Kidney tubule cell (primary cell): ENCODE results near the gene NHLRC4.

ENCODE experiments used
- DNase-seq: peaks from one replicate; pipeline ENCODE4 v3.0.0-alpha.2; 2018; ENCODE audit warnings: low spot score

The NHLRC4 gene, protein sequence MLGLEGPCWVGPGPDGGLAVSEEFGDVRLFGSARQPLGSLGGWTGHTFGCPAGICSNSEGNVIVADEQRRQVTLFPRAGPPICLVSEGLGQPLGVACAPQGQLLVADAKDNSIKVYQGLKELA

DNA sequence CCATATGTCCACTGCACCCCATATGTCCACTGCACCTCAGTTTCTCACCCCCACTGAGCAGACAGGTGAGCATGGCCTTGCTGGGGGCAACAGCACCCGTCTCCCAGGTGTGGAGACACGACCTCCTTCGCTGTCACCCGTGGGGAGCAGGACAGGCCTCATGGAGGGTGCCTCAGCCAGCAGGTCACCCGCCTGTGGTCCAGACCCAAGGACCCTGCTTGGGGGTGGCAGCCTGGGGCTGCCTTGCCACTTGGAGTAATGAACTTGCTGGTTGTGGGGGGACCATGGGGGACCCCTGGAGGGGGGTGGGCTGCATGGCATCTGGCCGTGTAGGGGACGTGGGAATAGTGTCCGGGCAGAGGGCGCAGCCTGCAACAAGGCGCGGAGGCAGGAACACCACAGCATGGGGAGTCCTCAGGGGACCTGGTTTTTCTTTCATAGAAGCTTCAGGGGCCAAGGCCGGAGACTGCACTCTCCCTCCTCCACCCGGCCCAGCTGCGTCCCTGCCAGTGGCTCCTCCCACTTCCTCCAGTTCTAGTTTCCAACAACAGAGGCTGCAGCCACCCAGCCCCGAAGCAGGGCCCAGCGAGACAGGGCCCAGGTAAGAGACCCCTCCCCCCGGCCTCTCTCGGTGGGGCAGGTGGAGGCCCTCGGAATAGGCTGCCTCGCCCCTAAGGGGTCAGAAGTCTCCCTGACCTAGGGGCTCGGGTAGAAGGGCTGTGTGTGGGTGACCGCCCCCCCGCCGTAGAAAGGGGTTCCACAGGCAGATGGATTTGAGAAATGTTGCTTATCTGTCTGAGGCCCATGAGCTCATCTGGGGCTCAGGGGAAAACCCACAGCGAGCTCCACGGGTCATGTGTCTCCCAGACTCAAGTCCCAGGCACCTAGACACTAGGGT lies at the start of gene NHLRC4:
NHLRC4 (plus strand) TSS at position 531 of the 898 bp plus-strand sequence. CDS start 1,043 bp downstream, outside the sequence.
- DNase-seq = peak; percentile 42

DNA sequence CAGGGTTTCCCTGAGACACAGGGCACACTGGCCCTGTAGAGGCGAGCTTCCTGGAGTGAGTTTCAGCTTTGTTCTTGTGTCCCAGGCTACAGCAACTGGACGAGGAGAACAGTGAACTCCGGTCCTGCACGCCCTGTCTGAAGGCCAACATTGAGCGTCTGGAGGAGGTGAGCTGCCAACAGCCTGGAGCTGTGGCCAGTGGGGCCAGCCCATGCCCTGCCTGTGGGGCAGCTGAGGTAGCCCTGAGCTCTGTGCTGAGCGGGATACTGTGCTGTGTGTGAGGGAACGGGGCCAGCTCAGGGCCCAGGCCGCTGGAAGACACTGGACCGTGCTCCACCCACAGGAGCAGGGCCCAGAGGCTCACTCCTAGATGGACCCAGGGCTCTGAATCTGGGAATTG lies 47.9 kb upstream of the NHLRC4 start:
- no peak for DNase-seq

DNA sequence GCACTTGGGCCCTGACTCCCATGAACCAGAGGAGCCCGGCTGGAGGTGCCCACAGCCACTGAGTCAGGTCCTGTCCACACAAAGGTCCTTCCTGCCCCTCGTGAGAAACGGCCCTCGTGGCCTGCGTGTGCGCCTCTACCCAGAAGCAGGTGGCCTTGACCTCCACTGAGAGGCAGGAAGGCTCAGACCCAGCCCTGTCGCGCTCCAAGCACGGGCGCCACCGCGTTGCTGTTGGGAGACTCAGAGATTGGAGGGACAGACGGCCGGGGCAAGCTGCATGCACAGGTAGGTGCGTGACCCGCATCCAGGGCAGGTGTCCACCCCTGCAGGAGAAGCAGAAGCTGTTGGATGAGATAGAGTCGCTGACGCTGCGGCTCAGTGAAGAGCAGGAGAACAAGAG lies 47.4 kb upstream of the NHLRC4 start:
- DNase-seq = no peak

DNA sequence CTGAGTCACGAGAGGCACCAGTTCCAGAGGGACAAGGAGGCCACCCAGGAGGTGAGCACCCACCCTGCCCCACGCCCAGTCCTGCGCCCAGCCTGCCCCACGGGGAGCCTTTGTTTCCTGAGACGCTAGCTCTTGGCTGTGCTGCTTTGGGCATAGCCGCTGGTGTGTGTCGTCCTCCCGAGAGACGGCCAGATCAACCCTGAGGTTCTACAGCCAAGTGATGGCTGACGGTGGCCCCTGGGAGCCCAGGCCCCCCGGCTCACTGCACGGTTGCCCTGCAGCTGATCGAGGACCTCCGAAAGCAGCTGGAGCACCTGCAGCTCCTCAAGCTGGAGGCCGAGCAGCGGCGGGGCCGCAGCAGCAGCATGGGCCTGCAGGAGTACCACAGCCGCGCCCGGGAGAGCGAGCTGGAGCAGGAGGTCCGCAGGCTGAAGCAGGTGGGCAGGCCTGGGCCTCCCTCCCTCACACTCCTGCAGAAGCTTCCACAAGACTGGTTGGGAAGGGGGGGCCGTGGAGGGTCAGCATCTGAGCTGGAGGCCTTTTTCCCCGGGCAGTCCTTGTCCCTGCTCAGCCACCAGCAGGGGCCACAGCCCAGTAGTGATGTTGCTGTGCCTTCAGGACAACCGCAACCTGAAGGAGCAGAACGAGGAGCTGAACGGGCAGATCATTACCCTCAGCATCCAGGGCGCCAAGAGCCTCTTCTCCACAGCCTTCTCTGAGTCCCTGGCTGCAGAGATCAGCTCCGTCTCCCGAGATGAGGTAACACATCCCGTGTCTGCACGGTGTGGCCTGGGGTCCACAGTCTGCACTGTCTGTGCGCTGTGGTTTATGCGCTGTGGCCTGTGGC lies 46.7 kb upstream of the NHLRC4 start:
- DNase-seq = no peak

DNA sequence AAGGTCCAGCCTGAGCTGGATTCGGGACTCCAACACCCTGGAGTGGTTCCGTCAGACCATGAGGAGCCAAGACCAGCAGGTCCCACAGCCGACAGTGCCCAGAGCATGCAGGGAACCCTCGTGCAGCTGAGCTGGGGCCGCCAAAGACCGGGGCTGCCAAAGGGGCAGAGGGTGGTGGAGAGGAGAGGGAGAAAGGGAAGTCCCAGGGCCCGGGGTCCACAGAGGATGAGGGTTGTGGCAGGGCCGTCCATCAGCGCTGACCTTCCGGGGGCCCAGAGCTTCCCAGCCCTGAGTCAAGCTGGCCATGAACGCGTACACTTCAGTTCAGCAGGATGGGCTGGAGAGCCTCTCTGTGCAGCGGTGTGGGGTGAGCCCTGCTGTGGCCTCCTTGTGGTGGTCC lies 46.0 kb upstream of the NHLRC4 start:
- no peak for DNase-seq

DNA sequence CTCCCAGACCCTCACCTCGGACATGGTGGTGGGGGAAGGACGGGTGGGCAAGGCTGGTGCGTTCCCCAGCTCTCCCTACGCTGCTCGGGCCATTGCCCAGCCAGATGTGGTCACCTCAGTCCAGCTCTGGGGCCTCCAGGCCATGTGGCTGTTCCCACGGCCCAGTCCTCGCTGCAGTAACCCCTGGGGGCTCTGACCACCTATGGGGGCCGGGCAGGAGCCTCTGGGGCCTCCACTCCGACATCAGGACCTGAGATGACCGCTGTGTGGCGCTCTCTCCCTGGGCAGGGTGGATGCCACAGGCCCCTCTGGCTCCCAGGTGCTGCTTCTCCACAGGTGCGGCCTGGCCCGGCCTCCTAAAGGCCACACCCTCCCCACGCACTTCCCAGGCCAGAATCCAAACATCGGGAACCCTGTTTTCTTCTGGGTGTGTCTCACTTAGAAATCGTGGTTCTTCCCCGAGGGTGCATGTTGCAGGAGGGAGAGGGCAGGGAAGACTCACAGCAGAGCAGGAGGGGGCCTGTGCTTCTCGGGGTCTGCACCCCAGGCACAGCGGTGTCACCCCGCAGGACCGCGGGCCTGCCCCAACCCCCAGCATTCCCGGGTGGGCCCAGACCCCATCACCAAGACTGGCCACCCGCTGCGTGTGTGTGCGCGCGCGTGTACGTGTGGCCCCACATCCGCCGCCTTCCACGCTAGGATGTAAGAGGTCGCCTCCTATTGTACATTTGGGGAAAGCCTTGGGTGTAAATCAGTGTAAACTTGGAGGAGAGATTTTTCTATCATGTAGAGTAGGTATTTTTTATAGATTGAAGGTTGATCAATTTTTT lies 45.2 kb upstream of the NHLRC4 start:
- no peak for DNase-seq

DNA sequence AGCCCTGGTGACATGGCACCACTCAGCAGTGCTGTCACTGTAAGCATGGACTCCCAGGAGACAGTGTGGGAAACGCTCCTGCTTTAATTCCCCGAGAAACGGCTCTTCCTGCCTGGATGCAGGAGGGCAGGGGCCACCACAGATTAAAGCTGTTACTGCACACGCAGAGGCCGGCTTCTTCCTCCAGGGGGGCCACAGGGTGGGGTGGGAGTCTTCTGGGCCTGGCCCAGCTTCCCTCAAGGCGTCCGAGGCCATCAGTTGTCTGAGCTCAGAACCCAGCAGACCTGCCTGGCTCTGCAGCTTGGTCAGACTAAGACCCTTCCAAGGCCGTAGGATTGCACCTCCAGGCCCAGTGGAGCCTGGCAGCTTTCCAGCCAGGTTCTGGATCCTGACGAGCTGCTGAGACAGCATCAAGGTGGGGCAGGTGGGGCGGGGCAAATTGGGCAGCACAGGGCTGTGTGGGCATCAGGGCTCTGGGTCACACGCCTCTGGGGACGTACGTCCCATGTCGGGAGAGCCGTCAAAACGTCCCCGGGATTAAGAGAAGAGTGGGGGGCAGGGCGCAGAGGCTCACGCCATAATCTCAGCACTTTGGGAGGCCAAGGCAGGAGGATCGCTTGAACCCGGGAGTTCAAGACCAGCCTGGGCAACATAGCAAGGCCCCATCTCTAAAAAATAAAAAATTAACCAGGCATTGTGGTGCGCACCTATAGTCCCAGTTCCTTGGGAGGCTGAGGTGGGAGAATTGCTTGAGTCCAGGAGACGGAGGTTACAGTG lies 44.3 kb upstream of the NHLRC4 start:
- no peak for DNase-seq

DNA sequence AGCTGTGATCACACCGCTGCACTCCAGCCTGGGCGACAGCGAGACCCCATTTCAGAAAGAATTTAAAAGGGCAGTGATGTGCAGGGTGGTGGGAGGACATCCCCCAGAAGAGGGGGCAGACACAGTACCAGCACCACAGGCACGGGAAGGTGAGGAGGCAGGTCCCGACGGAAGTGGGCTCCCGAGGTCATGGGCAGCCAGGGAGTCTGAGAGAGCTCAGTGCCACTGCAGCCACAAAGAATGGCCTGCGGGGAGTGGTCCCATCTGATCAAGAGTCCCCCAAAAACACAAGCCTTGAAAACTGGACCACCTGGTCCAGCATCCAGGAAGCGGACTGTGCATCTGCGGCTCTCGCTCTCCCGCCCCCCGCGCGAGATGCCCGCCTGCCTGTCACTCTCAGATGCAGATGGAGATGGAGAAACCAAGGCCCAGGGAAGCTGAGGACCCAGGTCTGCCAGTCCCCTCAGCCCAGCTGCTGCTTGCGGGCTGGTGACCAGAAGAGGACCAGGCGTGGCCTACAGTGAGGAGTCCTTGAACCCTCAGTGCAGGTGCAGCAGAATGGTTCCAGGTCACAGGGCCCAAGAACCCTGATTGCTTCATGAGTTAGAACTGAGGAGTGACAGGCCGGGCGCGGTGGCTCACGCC lies 43.6 kb upstream of the NHLRC4 start:
- DNase-seq = no peak

DNA sequence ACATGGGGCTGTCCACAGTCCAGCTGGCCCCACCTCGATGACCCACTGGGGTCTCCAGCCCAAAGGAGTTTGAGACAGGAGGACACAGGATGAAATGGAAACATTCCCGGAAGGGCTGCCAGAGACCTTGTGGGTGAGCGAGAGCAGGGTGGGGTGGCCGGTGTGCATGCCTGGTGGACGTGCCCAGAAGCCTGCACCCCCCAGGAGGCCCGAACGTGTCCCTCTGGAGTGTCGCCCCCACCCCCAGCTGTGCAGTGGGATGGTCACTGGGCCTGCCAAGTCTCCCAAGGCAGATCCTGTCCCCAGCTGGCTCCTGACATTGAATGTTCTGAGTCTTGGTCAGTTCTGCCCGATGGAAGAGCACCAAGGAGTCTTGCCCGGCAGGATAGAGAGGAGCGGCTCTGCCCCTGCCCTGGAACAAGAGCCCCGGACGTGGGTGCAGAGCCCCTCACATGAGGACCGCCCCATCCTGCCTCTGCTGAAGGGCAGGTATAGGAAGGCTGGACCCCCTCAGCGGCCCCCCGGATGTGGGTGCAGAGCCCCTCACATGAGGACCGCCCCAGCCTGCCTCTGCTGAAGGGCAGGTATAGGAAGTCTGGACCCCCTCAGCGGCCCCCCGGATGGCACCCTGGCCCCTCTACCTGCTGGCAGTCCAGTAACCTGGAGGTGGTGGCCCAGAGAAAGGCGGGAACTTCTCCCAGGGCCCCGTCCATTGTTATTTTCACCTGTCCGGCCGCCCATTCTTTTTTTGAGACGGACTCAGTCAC lies 42.3 kb upstream of the NHLRC4 start:
- DNase-seq = no peak

DNA sequence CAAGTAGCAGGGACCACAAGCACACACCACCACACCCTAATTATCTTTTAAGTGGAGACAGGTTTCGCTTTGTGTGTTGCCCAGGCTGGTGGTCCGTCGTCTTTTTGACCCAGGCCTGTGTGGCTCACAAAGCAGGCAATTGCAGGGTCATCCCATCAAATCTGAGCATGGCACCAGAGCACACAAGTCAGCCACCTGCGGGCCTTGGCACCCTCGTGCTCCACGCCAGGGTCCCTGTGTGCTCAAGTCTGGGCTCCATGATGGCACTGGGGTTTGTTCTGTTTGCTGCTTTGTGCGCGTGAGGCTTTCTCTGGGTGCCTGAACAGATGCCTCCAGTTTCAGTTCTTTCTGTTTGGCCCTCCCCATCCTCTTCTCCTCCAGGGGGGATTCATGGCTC lies 41.7 kb upstream of the NHLRC4 start:
- DNase-seq = no peak

DNA sequence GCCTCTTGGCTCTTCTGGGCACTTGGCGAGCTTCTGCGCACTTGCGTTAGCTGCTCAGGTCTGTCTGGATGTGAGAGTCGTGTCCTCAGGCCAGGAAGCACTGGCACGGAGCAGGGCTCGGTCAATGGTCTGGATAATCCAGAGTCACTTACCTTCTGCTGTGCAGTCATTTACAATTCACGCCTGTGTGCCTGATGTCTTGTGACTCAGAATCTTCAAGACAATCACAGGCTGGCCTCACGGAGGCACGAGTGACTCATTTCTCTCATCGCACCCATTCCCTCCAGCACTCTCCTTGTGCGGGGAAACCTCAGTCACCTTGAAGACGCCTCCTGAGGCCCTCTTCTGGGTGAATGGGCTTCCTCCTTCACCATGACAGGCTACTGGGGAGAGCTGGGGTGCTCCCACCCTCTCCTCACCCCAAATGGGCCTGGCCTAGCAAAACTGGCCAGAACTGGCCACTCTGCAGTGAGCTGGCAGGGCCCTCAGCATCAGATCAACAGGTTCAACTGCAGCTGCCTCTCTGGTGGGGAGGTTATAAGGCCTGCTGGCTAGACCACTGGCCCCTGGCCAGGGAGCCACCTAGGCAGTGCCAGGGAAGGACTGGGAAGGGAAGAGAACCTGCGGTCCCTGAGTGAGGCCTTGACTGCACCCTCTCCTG lies 41.2 kb upstream of the NHLRC4 start:
- DNase-seq = peak; percentile 99

DNA sequence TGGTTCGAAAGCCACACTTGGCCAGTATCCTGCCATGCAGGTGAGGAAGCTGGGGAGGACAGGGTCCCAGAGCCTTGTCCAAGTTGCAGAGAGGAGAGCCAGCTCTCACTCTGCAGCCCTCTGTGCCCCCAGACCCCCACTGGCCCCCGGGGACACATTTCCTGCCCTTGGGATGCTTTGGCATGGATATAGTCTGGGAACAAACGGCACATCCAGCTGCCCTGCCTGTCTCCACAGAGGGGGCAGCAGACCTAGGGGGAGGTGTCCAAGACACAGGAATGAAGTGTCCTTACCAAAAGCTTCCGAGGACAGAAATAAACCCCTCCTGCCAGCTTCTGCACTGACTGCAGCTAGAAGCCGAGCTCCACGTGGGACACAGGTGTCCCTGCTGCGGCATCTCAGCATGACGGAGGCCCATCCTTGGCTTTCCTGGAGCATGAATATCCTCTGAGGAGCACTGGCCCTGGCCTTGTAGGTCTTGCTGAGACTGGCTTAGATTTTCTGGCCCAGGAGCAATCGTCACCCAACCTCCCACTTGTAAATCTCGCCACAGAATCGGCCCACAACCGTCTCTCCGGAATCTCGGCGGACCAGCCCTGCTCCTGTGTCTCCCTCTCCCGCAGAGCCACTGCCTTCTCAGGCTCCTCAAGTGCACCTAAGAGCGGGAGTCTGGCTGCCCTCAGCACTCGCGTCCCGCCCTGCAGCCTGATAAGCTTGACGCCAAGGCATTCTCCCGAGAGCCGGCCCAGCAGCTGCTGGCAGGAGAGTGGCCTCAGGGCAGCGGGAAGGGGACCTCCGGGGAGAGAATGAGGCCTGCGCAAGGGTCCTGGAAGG lies 40.4 kb upstream of the NHLRC4 start:
- peak; percentile 42 for DNase-seq

DNA sequence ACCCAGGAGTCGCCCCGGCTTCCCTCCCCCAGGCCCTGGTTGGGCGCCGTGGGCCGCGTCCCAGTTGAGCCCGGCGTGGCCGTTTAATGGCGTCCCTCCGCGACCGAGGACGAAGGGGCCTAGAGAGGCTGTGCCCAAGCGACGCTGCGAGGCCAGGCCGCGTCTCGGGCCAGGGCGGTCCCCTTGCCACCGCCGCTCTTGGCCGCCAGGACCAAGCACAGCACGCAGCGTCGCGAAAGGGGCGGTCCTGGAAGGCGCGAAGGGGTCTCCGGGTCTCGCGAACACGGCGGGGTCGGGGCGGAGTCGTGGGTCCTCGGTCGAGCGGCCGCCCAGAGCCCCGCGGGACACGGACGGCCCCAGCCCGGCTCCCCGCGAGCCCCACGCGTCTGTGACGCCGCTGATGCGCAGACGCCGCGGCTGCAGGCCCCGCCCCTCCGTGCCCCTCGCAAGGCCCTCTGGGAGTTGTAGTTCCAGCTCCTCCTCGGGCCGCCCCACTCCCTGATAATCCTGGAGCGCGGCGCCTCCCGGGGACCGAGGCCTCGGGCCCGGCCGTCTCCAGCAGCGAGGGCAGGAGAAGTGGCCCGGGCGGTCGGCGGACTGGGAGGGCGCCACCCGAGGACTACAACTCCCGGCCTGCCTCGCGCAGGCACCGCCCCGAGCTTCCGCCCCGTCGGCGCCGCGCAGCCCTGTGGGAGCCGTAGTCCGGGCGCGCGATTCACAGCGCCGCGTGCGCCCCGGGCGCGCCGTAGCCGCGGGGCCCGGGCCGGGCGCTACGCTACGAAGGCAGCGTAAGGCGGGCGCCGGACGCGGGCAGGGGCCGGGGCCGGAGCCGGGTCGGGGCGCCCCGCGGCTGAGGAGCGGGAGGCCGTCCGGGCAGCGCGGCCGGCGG lies 39.5 kb upstream of the NHLRC4 start, which contains the start of gene CAPN15:
CAPN15 (plus strand) TSS at position 698 of the 889 bp plus-strand sequence. CDS start 19,127 bp downstream, outside the sequence.
- DNase-seq = peak; percentile 91

DNA sequence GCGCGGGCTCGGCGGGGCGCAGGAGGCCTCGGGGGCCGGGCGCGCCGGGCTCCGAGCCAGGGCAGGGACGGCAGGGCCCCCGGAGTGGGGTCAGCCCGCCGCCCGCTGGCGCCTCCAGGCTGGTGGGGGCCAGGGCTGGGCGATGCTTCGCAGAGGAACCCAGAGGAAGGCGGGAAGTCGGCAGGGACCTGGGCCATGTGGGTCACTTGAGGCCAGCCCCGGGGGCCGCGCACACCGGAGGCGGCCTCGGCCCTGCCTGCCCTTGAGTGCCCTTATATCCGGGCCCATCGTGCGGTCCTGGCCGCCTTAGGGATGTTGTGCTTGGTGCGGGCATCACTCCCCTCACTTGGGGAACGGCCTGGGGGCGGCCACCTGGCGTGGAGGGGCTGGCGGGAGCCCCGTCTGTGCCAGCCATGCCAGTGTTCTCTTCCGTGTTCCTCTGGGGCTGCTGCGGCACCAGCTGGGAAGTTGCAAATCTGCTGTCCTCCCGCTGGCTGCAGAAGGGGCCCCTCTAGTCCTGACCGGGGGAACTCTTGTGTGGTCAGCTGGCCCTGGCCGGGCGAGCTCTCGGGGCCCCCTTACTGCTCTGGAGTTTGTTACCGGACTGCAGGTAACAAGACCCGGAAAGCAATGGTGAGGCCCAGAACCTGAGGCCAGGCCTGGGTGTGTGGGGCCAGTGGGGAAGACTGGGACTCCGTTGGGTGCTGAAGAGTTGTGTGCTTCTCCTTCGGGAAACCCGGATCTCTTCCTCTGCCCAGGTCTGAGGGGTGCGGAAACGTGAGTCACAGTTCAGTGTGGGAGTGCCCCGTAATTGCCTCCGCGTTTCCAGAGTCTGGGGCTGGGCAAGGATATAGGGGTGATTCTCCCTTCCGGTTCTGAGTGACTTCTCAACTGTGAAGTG lies 38.4 kb upstream of the NHLRC4 start:
- DNase-seq = peak; percentile 79

DNA sequence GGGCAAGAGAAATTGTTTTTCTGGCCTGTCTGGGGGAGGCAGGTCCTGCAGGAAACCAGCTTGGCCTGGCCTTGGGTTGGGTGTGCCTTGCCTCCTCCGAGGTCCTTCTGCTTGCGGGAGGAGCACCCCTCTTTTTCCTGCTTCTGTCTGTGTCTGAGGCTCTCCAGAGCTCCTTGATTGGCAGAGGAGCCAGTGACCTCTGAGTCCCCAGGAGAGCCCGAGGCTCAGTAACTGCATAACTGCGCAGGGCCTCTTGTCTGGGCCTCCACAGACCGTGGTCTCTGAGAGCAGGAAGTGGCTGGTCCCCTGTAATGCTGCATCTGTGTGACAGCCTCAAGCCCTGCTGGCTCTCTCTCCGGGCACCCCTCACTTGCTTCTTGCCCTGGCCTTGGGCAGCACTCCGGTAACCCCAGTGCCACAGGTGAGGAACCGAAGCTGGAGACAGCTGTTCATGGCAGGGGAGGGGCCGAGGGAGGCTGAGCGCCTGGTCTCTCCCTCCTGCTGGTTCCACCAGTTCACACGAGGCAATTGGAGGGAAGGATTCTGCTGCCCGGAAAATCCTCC lies 37.7 kb upstream of the NHLRC4 start:
- no peak for DNase-seq
